SW 1271 (cell line): ENCODE results near the gene BMP6.

Experiments
- DNase-seq, 2 experiments: peaks; one replicate each; lab custom pipeline; 2025; lab: John Stamatoyannopoulos, UW

The BMP6 gene

GRCh38 chr6:7747901-7748504, 22.1 kb downstream of the BMP6 start:
- DNase-seq: no peak

- no peak for DNase-seq
Observed at GRCh38 chr6:7749478-7749877, 23.6 kb downstream of the BMP6 start.

- DNase-seq: no peak
Observed at GRCh38 chr6:7750197-7750596, 24.3 kb downstream of the BMP6 start.

- peak; percentile 7 to 39 for DNase-seq
Observed at GRCh38 chr6:7758456-7758855, 32.6 kb downstream of the BMP6 start.

- DNase-seq: no peak
Observed at GRCh38 chr6:7759320-7759719, 33.4 kb downstream of the BMP6 start.

- no peak for DNase-seq
Observed at GRCh38 chr6:7761051-7761450, 35.2 kb downstream of the BMP6 start.

- no peak for DNase-seq
Observed at GRCh38 chr6:7762760-7763159, 36.9 kb downstream of the BMP6 start.

GRCh38 chr6:7763881-7764280, 38.0 kb downstream of the BMP6 start:
- DNase-seq: no peak

- DNase-seq: no peak
Observed at GRCh38 chr6:7765575-7766325, 39.9 kb downstream of the BMP6 start.

- peak in 1 of 2 experiments; percentile 30 for DNase-seq
Observed at GRCh38 chr6:7769702-7770101, 43.8 kb downstream of the BMP6 start.

- DNase-seq: no peak
Observed at GRCh38 chr6:7770111-7770510, 44.2 kb downstream of the BMP6 start.

- DNase-seq: no peak
Observed at GRCh38 chr6:7770601-7771000, 44.7 kb downstream of the BMP6 start.

GRCh38 chr6:7773322-7773721, 47.4 kb downstream of the BMP6 start:
- DNase-seq: no peak

- DNase-seq: no peak
Observed at GRCh38 chr6:7773914-7774313, 48.0 kb downstream of the BMP6 start.

GRCh38 chr6:7776509-7776908, 50.6 kb downstream of the BMP6 start:
- no peak for DNase-seq

GRCh38 chr6:7777074-7777473, 51.2 kb downstream of the BMP6 start:
- DNase-seq: no peak

GRCh38 chr6:7781240-7781639, 55.3 kb downstream of the BMP6 start:
- no peak for DNase-seq

GRCh38 chr6:7784248-7784647, 58.3 kb downstream of the BMP6 start:
- no peak for DNase-seq

- DNase-seq: no peak
Observed at GRCh38 chr6:7784706-7785105, 58.8 kb downstream of the BMP6 start.

GRCh38 chr6:7785243-7786035, 59.5 kb downstream of the BMP6 start:
- DNase-seq: no peak

GRCh38 chr6:7786214-7786661, 60.3 kb downstream of the BMP6 start:
- DNase-seq: no peak

- DNase-seq: no peak
Observed at GRCh38 chr6:7787137-7787608, 61.3 kb downstream of the BMP6 start.

GRCh38 chr6:7787731-7788130, 61.8 kb downstream of the BMP6 start:
- DNase-seq: no peak
